ENCODE data around the gene COL6A3. TPM values are rescaled to one million over a fixed set of nuclear protein-coding genes. Genes with fewer than 3 reads are reported as not detected.

The COL6A3 gene
- total RNA-seq, 1 donor from 2014 or later = 0.41 TPM

DNA sequence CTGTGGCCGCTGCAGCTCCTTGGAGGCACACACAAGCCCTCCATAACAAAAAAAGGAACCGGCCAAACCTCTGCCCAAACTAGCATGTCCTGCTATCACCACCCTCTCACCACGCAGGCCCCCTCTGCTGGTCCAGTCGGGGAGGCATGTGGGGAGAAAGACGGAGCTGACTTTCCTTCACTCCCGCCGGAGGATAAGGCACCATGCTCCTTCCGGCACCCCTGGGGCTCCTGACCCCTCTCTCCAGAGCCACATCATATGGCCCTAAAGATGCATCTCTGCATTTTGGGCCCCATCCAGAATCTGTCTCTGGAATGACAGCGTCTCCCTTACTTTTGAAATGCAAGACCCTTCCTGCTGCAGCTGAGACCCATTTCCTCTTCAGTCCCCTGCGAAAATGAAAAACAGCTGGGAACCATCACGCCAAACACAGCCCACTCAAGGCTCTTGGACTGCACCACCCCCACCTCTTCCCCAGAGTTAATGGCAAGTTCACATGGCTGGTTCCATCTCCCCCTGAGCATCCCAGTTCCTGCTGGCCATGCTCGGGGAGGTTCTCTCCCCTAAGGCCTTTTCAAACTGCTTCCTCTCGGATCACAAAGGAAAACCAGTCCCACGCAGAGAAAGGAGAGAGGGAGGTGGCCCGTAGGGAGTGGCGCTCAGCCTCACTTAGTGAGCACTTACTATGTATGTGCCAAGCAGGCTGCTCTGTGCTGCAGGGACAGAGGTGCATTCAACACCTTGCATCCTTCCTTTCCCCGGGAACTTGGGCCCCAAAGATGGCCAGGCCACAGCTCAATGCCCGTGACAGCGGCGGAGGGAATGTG, 37.9 kb upstream of the COL6A3 start:
- Histone ChIP-seq H3K9me3 (ENCODE audit: low read depth) (no peaks in the 10 kb centered on the region), H3K9ac (no peak overlapping the region), H4K20me1 (ENCODE audit: low read depth) (no peaks in the 10 kb centered on the region), H3K79me2 (ENCODE audit: low read depth) (no peaks in the 10 kb centered on the region), H2AFZ (replicated peaks) (peak overlapping the region; percentile 70), H3K4me3 (no peak overlapping the region), H3F3A (ENCODE audit: low read depth) (no peaks in the 10 kb centered on the region), H3K27me3 (no peaks in the 10 kb centered on the region), H3K36me3 (no peaks in the 10 kb centered on the region), H3K4me2 (no peak overlapping the region), H3K27ac (no peak overlapping the region), H3K4me1 (no peaks in the 10 kb centered on the region)
- H3K4me3 Mint-ChIP-seq = no peak overlapping the region
- peak; percentile 48 for DNase-seq (ENCODE audit: low spot score)
- peaks cover 3% of the 10 kb centered on the region for H3K4me1 Mint-ChIP-seq
- H3K36me3 Mint-ChIP-seq = no peaks in the 10 kb centered on the region
- H3K27me3 Mint-ChIP-seq (ENCODE audit: insufficient read depth, low read depth) = peaks cover 4% of the 10 kb centered on the region
- H3K9me3 Mint-ChIP-seq = peaks cover 4% of the 10 kb centered on the region
- H3K27ac Mint-ChIP-seq = no peak overlapping the region
- no peak for TF ChIP-seq EZH2 (IDR thresholded peaks at IDR 0.05)
- TF ChIP-seq, protein P1, sequence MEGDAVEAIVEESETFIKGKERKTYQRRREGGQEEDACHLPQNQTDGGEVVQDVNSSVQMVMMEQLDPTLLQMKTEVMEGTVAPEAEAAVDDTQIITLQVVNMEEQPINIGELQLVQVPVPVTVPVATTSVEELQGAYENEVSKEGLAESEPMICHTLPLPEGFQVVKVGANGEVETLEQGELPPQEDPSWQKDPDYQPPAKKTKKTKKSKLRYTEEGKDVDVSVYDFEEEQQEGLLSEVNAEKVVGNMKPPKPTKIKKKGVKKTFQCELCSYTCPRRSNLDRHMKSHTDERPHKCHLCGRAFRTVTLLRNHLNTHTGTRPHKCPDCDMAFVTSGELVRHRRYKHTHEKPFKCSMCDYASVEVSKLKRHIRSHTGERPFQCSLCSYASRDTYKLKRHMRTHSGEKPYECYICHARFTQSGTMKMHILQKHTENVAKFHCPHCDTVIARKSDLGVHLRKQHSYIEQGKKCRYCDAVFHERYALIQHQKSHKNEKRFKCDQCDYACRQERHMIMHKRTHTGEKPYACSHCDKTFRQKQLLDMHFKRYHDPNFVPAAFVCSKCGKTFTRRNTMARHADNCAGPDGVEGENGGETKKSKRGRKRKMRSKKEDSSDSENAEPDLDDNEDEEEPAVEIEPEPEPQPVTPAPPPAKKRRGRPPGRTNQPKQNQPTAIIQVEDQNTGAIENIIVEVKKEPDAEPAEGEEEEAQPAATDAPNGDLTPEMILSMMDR (IDR thresholded peaks at IDR 0.05) = peak; percentile 51
- TF ChIP-seq EZH2phosphoT487 (IDR thresholded peaks at IDR 0.05) = no peak

DNA sequence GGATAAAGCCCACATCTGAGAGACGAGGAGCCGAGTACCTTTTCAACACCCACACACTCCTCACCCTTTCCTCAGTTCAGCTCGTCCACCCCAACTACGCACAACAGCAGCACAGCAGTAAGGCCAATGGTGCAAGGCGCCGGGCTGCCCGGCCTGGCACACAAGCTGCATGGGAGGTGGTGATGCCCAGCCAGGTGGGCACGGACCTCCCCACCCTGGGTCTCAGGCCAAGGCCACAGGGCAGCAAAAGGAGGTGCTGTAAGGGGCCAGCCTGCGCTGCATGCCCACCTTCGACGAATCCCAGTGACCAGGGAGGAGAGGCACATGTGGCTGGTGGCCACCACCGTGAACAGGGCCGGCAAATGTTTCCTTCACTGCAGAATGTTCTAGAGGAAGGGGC, 36.6 kb upstream of the COL6A3 start:
- no peak overlapping the region for H3K4me3 Mint-ChIP-seq
- Histone ChIP-seq H4K20me1 (ENCODE audit: low read depth) (no peaks in the 10 kb centered on the region), H3K79me2 (ENCODE audit: low read depth) (no peaks in the 10 kb centered on the region), H3K9ac (no peak overlapping the region), H3K9me3 (ENCODE audit: low read depth) (no peaks in the 10 kb centered on the region), H3K4me1 (no peaks in the 10 kb centered on the region), H3K36me3 (no peaks in the 10 kb centered on the region), H3K27me3 (no peaks in the 10 kb centered on the region), H3K4me3 (no peak overlapping the region), H3K27ac (no peak overlapping the region), H3K4me2 (no peak overlapping the region), H2AFZ (replicated peaks) (no peak overlapping the region), H3F3A (ENCODE audit: low read depth) (no peaks in the 10 kb centered on the region)
- peaks cover 2% of the 10 kb centered on the region for H3K27me3 Mint-ChIP-seq (ENCODE audit: insufficient read depth, low read depth)
- no peaks in the 10 kb centered on the region for H3K36me3 Mint-ChIP-seq
- no peak overlapping the region for H3K27ac Mint-ChIP-seq
- peaks cover 3% of the 10 kb centered on the region for H3K4me1 Mint-ChIP-seq
- TF ChIP-seq EZH2 (IDR thresholded peaks at IDR 0.05) (no peak), EZH2phosphoT487 (IDR thresholded peaks at IDR 0.05) (no peak)
- TF ChIP-seq, protein P1 (IDR thresholded peaks at IDR 0.05) = no peak
- H3K9me3 Mint-ChIP-seq = peaks cover 2% of the 10 kb centered on the region
- no peak for DNase-seq (ENCODE audit: low spot score)

DNA sequence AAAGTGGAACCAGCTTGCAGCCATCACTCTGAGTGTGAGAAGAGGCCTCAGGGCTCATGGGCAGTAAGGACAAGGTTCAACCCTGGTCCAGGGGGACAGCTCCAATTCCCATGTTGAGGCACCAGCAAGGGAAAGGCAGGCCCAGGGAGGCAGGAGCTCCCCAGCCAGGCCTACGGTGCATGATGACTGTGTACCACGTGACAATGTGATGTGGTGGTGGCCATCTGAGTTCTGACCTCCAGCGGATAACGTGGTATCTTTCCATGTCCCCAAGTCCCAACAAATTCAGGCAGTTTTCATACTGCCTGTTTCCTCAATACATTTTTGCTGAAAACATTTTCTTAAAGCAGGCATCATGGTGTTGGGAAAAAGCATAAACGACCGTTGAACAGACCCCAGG, 36.1 kb upstream of the COL6A3 start:
- DNase-seq (ENCODE audit: low spot score) = no peak
- H3K4me1 Mint-ChIP-seq = peaks cover 3% of the 10 kb centered on the region
- no peak overlapping the region for H2AFZ ChIP-seq (replicated peaks)
- H3K27ac Mint-ChIP-seq = no peak overlapping the region
- H3F3A ChIP-seq (ENCODE audit: low read depth) = no peaks in the 10 kb centered on the region
- H3K36me3 ChIP-seq = no peaks in the 10 kb centered on the region
- H3K27me3 Mint-ChIP-seq (ENCODE audit: insufficient read depth, low read depth) = peaks cover 2% of the 10 kb centered on the region
- TF ChIP-seq, protein P1 (IDR thresholded peaks at IDR 0.05) = no peak
- no peak for TF ChIP-seq EZH2 (IDR thresholded peaks at IDR 0.05)
- TF ChIP-seq EZH2phosphoT487 (IDR thresholded peaks at IDR 0.05) = no peak
- no peaks in the 10 kb centered on the region for H3K79me2 ChIP-seq (ENCODE audit: low read depth)
- H3K9ac ChIP-seq = no peak overlapping the region
- no peaks in the 10 kb centered on the region for H3K27me3 ChIP-seq
- H3K4me3 ChIP-seq = no peak overlapping the region
- no peaks in the 10 kb centered on the region for H4K20me1 ChIP-seq (ENCODE audit: low read depth)
- no peaks in the 10 kb centered on the region for H3K9me3 ChIP-seq (ENCODE audit: low read depth)
- H3K4me3 Mint-ChIP-seq = no peak overlapping the region
- H3K4me2 ChIP-seq = no peak overlapping the region
- H3K9me3 Mint-ChIP-seq = peaks cover 2% of the 10 kb centered on the region
- H3K4me1 ChIP-seq = no peaks in the 10 kb centered on the region
- H3K27ac ChIP-seq = no peak overlapping the region
- no peaks in the 10 kb centered on the region for H3K36me3 Mint-ChIP-seq

Data from neural progenitor cell (in vitro differentiated cells).